Right cardiac atrium (tissue), 5 donors: ENCODE results near the gene ALK. TPM values are rescaled to one million over a fixed set of nuclear protein-coding genes. Genes with fewer than 3 reads are reported as not detected.

Experiments
- ATAC-seq, 2 donors: fragments of 200-7000 bp; cut with Tn5 transposase; one replicate each; pipeline versions ENCODE4 v1.8.0 to v1.9.1; 2020; ENCODE audit warnings: moderate library complexity in 2 of 2, mild to moderate bottlenecking in 1 of 2
- DNase-seq, 3 donors: peaks; one replicate each; pipeline ENCODE4 v3.0.0-alpha.2; 2020
- H3K27ac ChIP-seq: one replicate; pipeline ENCODE4 v1.5.1; 2013; ENCODE audit warnings: mild to moderate bottlenecking, low read length, control low read depth, moderate library complexity
- H3K27me3 ChIP-seq: one replicate; pipeline ENCODE4 v1.6.1; 2013; ENCODE audit not compliant: control insufficient read depth, insufficient read depth
- H3K4me1 ChIP-seq: one replicate; pipeline ENCODE4 v1.6.1; 2013; ENCODE audit warnings: low read length; ENCODE audit not compliant: control insufficient read depth, insufficient read depth
- H3K4me3 ChIP-seq: one replicate; pipeline ENCODE4 v1.5.1; 2013; ENCODE audit warnings: low read length, control low read depth
- H3K9me3 ChIP-seq: one replicate; pipeline ENCODE4 v1.6.1; 2013; ENCODE audit warnings: low read length; ENCODE audit not compliant: control insufficient read depth
- WGBS: extraction: QIAGEN DNeasy Blood & Tissue Kit; methylation state at CpG from one replicate; pipeline ENCODE4 v1.1.7; 2013; 5-methylcytosine and 5-hydroxymethylcytosine counted together
- intact Hi-C, 4 donors: fragments of 100-400 bp; cut with DNase I; formaldehyde crosslinking; loops; one replicate each; pipeline versions ENCODE4 v1.11.0 to v1.14.0; 2022 to 2023
- polyA plus RNA-seq: library from polyadenylated mRNA; stranded (reverse); fragments of 200-250 nt; gene quantifications from one replicate; pipeline ENCODE4 v1.2.3, GENCODE V29; 2013
- total RNA-seq, 4 donors: library from RNA; stranded (reverse); fragmentation: NEBNext Ultra II Directional; extraction: Animal tissue kit (Norgen Biotek cat#: 25700); gene quantifications; one replicate each; pipeline ENCODE4 v1.2.1, GENCODE V29; 2021
- donor health status: healthy with polysubstance abuse.
- donor health status: DM: no; HTN: yes; CAD: no.
- donor health status: DM: no; HTN: no; CAD: no.
- donor health status: DM: no; HTN: yes; CAD: no; lungs with severe emphysema.
- donor health status: DM: yes; HTN: yes; CAD: no.

ALK gene
- total and polyA plus RNA-seq, 5 donors = 0.05 to 0.17 (median 0.10) TPM; not detected in 1

- H3K4me3 ChIP-seq = no peak overlapping the region
- intact Hi-C loops = no loop called here
These were observed 739.1 kb downstream of the ALK start for GRCh38 chr2:29182334-29182733.

GRCh38 chr2:29175338-29175737 lies 746.0 kb downstream of the ALK start:
- no peak for ATAC-seq
- Histone ChIP-seq H3K4me3 (no peak overlapping the region), H3K27ac (no peak overlapping the region)

More at GRCh38 chr2:29182334-29182733, 739.1 kb downstream of the ALK start:
- Histone ChIP-seq H3K27me3 (no peaks in the 10 kb centered on the region), H3K4me1 (no peaks in the 10 kb centered on the region), H3K9me3 (no peaks in the 10 kb centered on the region), H3K27ac (no peak overlapping the region)
- DNase-seq (no peak), ATAC-seq (no peak)
- 82% methylated on average over 1 of the region's 1 CpG for whole genome bisulfite sequencing

GRCh38 chr2:29174937-29175336 lies 746.4 kb downstream of the ALK start:
- intact Hi-C loops = no loop called here
- no peak overlapping the region for H3K27ac ChIP-seq
- ATAC-seq = no peak
- DNase-seq = no peak
- no peak overlapping the region for H3K4me3 ChIP-seq
- 58% methylated on average over 2 of the region's 2 CpGs for whole genome bisulfite sequencing
- H3K4me1 ChIP-seq = no peaks in the 10 kb centered on the region
- no peaks in the 10 kb centered on the region for H3K9me3 ChIP-seq
- no peaks in the 10 kb centered on the region for H3K27me3 ChIP-seq

More at GRCh38 chr2:29175338-29175737, 746.0 kb downstream of the ALK start:
- intact Hi-C loops = no loop called here
- DNase-seq = no peak
- H3K27me3 ChIP-seq = no peaks in the 10 kb centered on the region
- 93% methylated on average over 3 of the region's 3 CpGs for WGBS
- H3K4me1 ChIP-seq = no peaks in the 10 kb centered on the region
- H3K9me3 ChIP-seq = no peaks in the 10 kb centered on the region

DNA sequence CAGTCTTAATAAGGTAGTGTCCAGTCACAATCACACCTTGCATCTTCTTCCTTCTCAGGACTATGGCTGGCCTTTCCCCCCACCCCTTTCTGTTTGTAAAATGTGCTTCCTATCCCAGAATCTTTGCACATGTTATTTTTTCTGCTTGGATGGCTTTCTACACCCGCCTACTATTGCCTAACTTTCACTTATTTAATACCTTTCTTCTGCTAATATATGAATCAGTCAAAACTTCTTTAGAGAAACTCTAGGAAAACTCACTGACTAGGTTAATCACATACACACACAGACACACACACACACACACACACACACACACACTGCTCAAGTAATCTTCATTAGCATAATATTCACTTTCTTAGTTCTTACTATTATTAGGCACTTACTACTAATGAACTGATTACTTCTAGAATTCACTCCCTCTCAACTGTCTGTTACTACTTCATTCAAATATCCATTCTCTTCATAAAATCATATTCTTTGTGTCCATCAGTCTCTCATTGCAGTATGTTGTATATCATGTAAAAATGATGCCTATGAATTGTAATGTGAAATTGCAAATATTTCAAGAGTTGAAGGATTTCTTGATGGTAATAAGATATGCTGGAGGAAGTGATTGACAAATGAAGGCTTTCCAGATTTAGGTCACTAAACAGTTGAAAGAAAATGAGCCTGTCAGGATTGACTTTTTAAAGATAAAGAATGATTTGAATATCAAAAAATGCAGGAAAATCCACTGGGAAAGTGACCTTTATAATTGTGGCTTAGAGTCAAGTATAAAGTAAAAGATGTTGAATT lies 754.9 kb downstream of the ALK start:
- Histone ChIP-seq H3K4me3 (no peak overlapping the region), H3K27ac (no peak overlapping the region), H3K4me1 (no peaks in the 10 kb centered on the region), H3K9me3 (no peaks in the 10 kb centered on the region), H3K27me3 (no peaks in the 10 kb centered on the region)
- 76% methylated on average over 1 of the region's 1 CpG for WGBS
- DNase-seq (no peak), ATAC-seq (no peak)
- intact Hi-C loops = no loop called here

- intact Hi-C loops = no loop called here
- Histone ChIP-seq H3K9me3 (no peaks in the 10 kb centered on the region), H3K4me3 (no peak overlapping the region), H3K27ac (no peak overlapping the region), H3K27me3 (no peaks in the 10 kb centered on the region), H3K4me1 (no peaks in the 10 kb centered on the region)
- ATAC-seq (no peak), DNase-seq (no peak)
- WGBS = 61% methylated on average over 8 of the region's 8 CpGs
These were observed 755.8 kb downstream of the ALK start for GRCh38 chr2:29165362-29166241.

DNA sequence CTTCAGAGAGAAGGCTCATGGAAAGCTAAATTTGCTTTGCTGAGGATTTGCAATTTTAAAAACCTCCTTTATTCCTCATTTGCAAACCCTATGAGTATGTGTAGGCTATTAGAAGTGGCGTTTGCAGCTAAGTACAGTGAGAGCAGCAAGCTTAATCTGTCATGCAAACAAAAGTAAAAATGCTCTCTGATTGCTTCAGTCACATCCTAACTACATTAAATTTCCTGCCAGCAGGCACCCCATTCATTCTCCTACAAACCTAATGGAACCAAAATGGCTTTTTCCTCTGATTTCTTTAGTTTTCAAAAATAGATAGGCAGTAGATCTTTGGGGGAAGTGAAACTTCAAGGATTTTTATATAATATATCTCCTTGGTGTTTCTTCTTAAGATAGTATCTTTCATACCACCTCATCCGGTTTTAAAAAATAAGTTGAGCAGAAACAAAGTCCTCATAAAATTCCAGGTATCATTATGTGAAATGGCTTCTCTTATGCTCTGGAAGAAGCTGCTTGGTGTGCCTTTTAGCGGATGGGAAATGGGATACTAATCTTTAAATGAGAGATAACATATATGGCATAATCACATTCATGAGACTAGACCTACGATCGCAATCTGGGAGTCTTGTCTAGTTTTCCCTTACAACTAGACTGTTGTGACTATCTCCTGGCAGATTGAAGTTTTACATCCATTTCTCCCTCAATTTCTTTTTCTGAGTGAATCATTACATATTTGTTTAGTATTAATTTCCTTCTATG lies 757.1 kb downstream of the ALK start:
- H3K9me3 ChIP-seq = no peaks in the 10 kb centered on the region
- ATAC-seq (no peak), DNase-seq (no peak)
- H3K4me1 ChIP-seq = no peaks in the 10 kb centered on the region
- intact Hi-C loops = no loop called here
- H3K27ac ChIP-seq = no peak overlapping the region
- H3K4me3 ChIP-seq = no peak overlapping the region
- no peaks in the 10 kb centered on the region for H3K27me3 ChIP-seq
- WGBS = 82% methylated on average over 5 of the region's 5 CpGs

DNA sequence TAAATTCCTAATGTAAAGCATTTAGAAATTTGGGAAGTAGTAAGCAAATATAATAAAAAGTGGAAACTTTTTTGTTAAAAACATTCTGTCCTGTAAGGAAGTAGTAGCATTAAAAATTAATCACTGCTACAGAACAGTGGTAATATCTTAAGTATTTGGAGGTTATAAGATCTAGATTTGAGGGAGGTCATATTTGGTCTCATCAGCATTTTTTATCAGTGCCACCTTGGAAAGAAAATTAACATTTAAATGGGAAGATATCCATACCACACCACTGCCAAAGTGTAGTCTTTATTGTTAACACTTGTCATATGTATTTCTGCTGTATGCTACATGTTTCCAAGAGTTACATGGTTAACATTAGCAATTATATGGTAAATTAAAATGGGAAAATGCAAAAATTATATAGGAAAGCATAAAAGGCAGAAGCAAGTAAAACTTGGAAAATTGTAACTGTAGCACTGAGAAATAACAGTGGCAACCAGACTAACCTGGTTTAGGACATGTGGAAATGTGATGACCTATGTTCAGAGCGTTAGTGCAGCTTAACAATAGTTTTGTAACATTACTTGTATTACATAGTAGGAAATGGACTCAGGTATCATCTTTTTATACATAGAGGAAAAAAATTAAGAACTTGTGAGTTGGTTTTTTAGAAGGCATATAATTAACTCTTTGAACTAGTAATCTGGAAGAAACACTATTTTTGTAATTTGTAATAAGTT lies 759.0 kb downstream of the ALK start:
- H3K27ac ChIP-seq = no peak overlapping the region
- peaks cover 2% of the 10 kb centered on the region for H3K4me1 ChIP-seq
- DNase-seq (no peak), ATAC-seq (no peak)
- H3K4me3 ChIP-seq = no peak overlapping the region
- H3K27me3 ChIP-seq = no peaks in the 10 kb centered on the region
- no peaks in the 10 kb centered on the region for H3K9me3 ChIP-seq
- WGBS = 79% methylated on average over 1 of the region's 1 CpG
- intact Hi-C loops = no loop called here

DNA sequence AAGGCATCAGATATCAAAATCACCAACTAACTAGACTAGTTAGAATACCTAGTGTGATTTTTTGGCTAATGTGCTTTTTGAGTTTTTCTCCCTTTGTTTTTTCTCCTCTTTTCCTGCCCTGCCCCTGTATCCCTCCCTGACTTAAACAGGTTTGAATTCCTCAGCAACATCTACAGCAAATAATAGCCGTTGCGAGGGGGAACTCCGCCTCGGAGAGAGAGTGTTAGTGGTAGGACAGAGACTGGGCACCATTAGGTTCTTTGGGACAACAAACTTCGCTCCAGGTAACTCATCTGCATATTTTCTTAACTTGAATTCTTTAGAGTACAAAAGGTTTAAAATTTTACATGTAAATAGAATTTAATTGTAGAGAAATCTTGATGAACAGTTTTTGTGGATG lies 761.2 kb downstream of the ALK start:
- H3K9me3 ChIP-seq = no peaks in the 10 kb centered on the region
- DNase-seq (no peak), ATAC-seq (no peak)
- H3K4me3 ChIP-seq = no peak overlapping the region
- H3K4me1 ChIP-seq = peaks cover 2% of the 10 kb centered on the region
- intact Hi-C loops = no loop called here
- H3K27me3 ChIP-seq = no peaks in the 10 kb centered on the region
- 87% methylated on average over 5 of the region's 5 CpGs for WGBS
- H3K27ac ChIP-seq = no peak overlapping the region

DNA sequence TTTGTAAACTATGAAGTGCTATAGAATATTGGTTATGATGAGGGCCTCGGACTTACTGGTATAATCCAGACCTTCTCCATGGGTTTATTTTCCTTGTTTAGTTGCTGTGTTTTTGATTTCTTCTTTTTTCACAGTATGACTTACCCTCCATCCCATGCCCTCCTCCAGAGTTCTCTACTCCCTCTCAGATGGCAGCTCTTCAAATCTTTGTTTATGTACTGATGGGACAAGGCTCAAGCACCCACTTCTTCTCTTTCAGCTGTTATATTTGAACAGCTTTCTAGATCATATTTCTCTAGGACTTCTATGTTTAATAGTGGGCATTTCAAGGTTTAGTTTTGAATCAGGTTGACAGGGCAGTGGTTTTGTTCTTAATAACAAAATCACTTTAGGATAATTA lies 762.3 kb downstream of the ALK start:
- H3K4me3 ChIP-seq = no peak overlapping the region
- DNase-seq = no peak
- no peaks in the 10 kb centered on the region for H3K27me3 ChIP-seq
- ATAC-seq = no peak
- intact Hi-C loops = no loop called here
- H3K4me1 ChIP-seq = peaks cover 2% of the 10 kb centered on the region
- 43% methylated on average over 1 of the region's 1 CpG for WGBS
- H3K9me3 ChIP-seq = no peaks in the 10 kb centered on the region
- H3K27ac ChIP-seq = no peak overlapping the region

- intact Hi-C loops = no loop called here
- 49% methylated on average over 4 of the region's 4 CpGs for WGBS
- no peak for ATAC-seq
These were observed 764.3 kb downstream of the ALK start for GRCh38 chr2:29157131-29157530.

More at GRCh38 chr2:29157131-29157530, 764.3 kb downstream of the ALK start:
- DNase-seq = no peak
- no peaks in the 10 kb centered on the region for H3K27me3 ChIP-seq
- H3K4me1 ChIP-seq = peaks cover 2% of the 10 kb centered on the region
- no peaks in the 10 kb centered on the region for H3K9me3 ChIP-seq
- no peak overlapping the region for H3K27ac ChIP-seq
- no peak overlapping the region for H3K4me3 ChIP-seq
